Esophagus squamous epithelium (tissue), 4 donors: ENCODE data around the gene SCARF1.

ENCODE experiments used
- CTCF ChIP-seq, 6 experiments: fragments of 450-650 bp in 4 of 6; fragments of 200-600 bp in 2 of 6; sonication (generic) in 2 of 6; IDR thresholded peaks; one replicate each; pipeline ENCODE4 v1.5.1; 2016 to 2019; ENCODE audit warnings: antibody characterized with exemption in 6 of 6, mild to moderate bottlenecking in 4 of 6, moderate library complexity in 4 of 6
- POLR2A ChIP-seq, 4 donors: fragments of 450-650 bp; IDR thresholded peaks; one replicate each; pipeline ENCODE4 v1.6.1; 2017; ENCODE audit warnings: antibody characterized with exemption in 4 of 4, mild to moderate bottlenecking in 4 of 4, moderate library complexity in 3 of 4

GRCh38 chr17:1590029-1590746 lies 55.3 kb downstream of the SCARF1 start:
- no peak for TF ChIP-seq CTCF (IDR thresholded peaks at IDR 0.05)
- TF ChIP-seq POLR2A (IDR thresholded peaks at IDR 0.05) = no peak
